ENCODE data around the gene ZIC1.

The ZIC1 gene

GRCh38 chr3:147396712-147397046, 12.5 kb upstream of the ZIC1 start:
- H3K36me3 ChIP-seq (ENCODE audit: control insufficient read depth in 1 of 2, insufficient read depth in 2 of 2, low read length in 2 of 2): no peaks in the 10 kb centered on the region
- H3K9me3 ChIP-seq (ENCODE audit: insufficient read depth, low read depth, low read length): peaks cover 5% of the 10 kb centered on the region
- H3K4me1 ChIP-seq (ENCODE audit: control insufficient read depth in 1 of 2, insufficient read depth in 2 of 2, low read length in 2 of 2): peaks cover 7 to 15% of the 10 kb centered on the region in 2 experiments
- peak overlapping the region; percentile 15 for H3K4me2 ChIP-seq (ENCODE audit: low read length)
- H2BK120ac ChIP-seq (ENCODE audit: insufficient read depth, low read length, poor library complexity): no peak overlapping the region
- no peaks in the 10 kb centered on the region for H3K79me2 ChIP-seq (ENCODE audit: control insufficient read depth, insufficient read depth, low read length, poor library complexity)
- H2AFZ ChIP-seq (ENCODE audit: insufficient read depth, low read length, poor library complexity): no peak overlapping the region
- H4K91ac ChIP-seq (ENCODE audit: low read depth, low read length): no peak overlapping the region
- H3K23ac ChIP-seq (ENCODE audit: low read length): no peak overlapping the region
- no CpG with 5 or more reads among the region's 17 CpGs for WGBS (ENCODE audit: extremely low coverage, insufficient coverage, insufficient read length)
- no peak overlapping the region for H3K4ac ChIP-seq (ENCODE audit: low read depth, low read length)
- H3K18ac ChIP-seq (ENCODE audit: low read length): no peak overlapping the region
- no peak overlapping the region for H4K12ac ChIP-seq (ENCODE audit: low read depth, low read length)
- no peak overlapping the region for H3K14ac ChIP-seq (ENCODE audit: low read length)
- no peak for DNase-seq
- no peak overlapping the region for H3K27ac ChIP-seq (ENCODE audit: low read depth, low read length)
- H3K79me1 ChIP-seq (ENCODE audit: low read length): peaks cover 2% of the 10 kb centered on the region
- H2AK5ac ChIP-seq (ENCODE audit: low read length): no peak overlapping the region
- H2BK5ac ChIP-seq (ENCODE audit: low read depth, low read length, poor library complexity): no peak overlapping the region
- H3K27me3 ChIP-seq (ENCODE audit: insufficient read depth, low read length): peaks cover 74% of the 10 kb centered on the region
- no peak overlapping the region for H2BK12ac ChIP-seq (ENCODE audit: low read length)
- H4K8ac ChIP-seq (ENCODE audit: low read depth, low read length): no peak overlapping the region
- no peak overlapping the region for H3K9ac ChIP-seq (ENCODE audit: low read length)
- H3K4me3 ChIP-seq (ENCODE audit: low read depth, low read length): no peak overlapping the region

GRCh38 chr3:147397155-147397874, 11.8 kb upstream of the ZIC1 start:
- Histone ChIP-seq H3K4ac (ENCODE audit: low read depth, low read length) (no peak overlapping the region), H2BK120ac (ENCODE audit: insufficient read depth, low read length, poor library complexity) (no peak overlapping the region), H2BK12ac (ENCODE audit: low read length) (no peak overlapping the region), H2AFZ (ENCODE audit: insufficient read depth, low read length, poor library complexity) (no peak overlapping the region), H4K12ac (ENCODE audit: low read depth, low read length) (no peak overlapping the region), H4K91ac (ENCODE audit: low read depth, low read length) (no peak overlapping the region), H3K9ac (ENCODE audit: low read length) (no peak overlapping the region), H2AK5ac (ENCODE audit: low read length) (no peak overlapping the region), H3K9me3 (ENCODE audit: insufficient read depth, low read depth, low read length) (peaks cover 5% of the 10 kb centered on the region), H3K23ac (ENCODE audit: low read length) (no peak overlapping the region), H3K14ac (ENCODE audit: low read length) (no peak overlapping the region), H3K4me1 (ENCODE audit: control insufficient read depth in 1 of 2, insufficient read depth in 2 of 2, low read length in 2 of 2) (peaks cover 2 to 11% of the 10 kb centered on the region in 2 experiments), H4K8ac (ENCODE audit: low read depth, low read length) (no peak overlapping the region), H3K18ac (ENCODE audit: low read length) (no peak overlapping the region), H3K27me3 (ENCODE audit: insufficient read depth, low read length) (peaks cover 68% of the 10 kb centered on the region), H3K27ac (ENCODE audit: low read depth, low read length) (no peak overlapping the region), H3K79me1 (ENCODE audit: low read length) (peaks cover 2% of the 10 kb centered on the region), H3K79me2 (ENCODE audit: control insufficient read depth, insufficient read depth, low read length, poor library complexity) (no peaks in the 10 kb centered on the region), H2BK5ac (ENCODE audit: low read depth, low read length, poor library complexity) (no peak overlapping the region), H3K36me3 (ENCODE audit: control insufficient read depth in 1 of 2, insufficient read depth in 2 of 2, low read length in 2 of 2) (no peaks in the 10 kb centered on the region), H3K4me3 (ENCODE audit: low read depth, low read length) (no peak overlapping the region), H3K4me2 (ENCODE audit: low read length) (no peak overlapping the region)
- WGBS (ENCODE audit: extremely low coverage, insufficient coverage, insufficient read length): 100% methylated on average over 2 of the region's 34 CpGs
- DNase-seq: no peak

GRCh38 chr3:147397875-147398812, 11.0 kb upstream of the ZIC1 start:
- H2BK12ac ChIP-seq (ENCODE audit: low read length): no peak overlapping the region
- H3K79me1 ChIP-seq (ENCODE audit: low read length): no peaks in the 10 kb centered on the region
- no peak overlapping the region for H2AK5ac ChIP-seq (ENCODE audit: low read length)
- no peak overlapping the region for H3K18ac ChIP-seq (ENCODE audit: low read length)
- no peak overlapping the region for H4K12ac ChIP-seq (ENCODE audit: low read depth, low read length)
- no peak overlapping the region for H3K27ac ChIP-seq (ENCODE audit: low read depth, low read length)
- H3K27me3 ChIP-seq (ENCODE audit: insufficient read depth, low read length): peaks cover 65% of the 10 kb centered on the region
- H3K4ac ChIP-seq (ENCODE audit: low read depth, low read length): no peak overlapping the region
- WGBS (ENCODE audit: extremely low coverage, insufficient coverage, insufficient read length): 100% methylated on average over 1 of the region's 46 CpGs
- no peak for DNase-seq
- H3K4me2 ChIP-seq (ENCODE audit: low read length): no peak overlapping the region
- H3K23ac ChIP-seq (ENCODE audit: low read length): no peak overlapping the region
- no peak overlapping the region for H3K14ac ChIP-seq (ENCODE audit: low read length)
- H3K9ac ChIP-seq (ENCODE audit: low read length): no peak overlapping the region
- H3K4me1 ChIP-seq (ENCODE audit: control insufficient read depth in 1 of 2, insufficient read depth in 2 of 2, low read length in 2 of 2): peaks cover 0 to 8% of the 10 kb centered on the region in 2 experiments
- no peaks in the 10 kb centered on the region for H3K36me3 ChIP-seq (ENCODE audit: control insufficient read depth in 1 of 2, insufficient read depth in 2 of 2, low read length in 2 of 2)
- H4K91ac ChIP-seq (ENCODE audit: low read depth, low read length): no peak overlapping the region
- H4K8ac ChIP-seq (ENCODE audit: low read depth, low read length): no peak overlapping the region
- H3K79me2 ChIP-seq (ENCODE audit: control insufficient read depth, insufficient read depth, low read length, poor library complexity): no peaks in the 10 kb centered on the region
- no peak overlapping the region for H2AFZ ChIP-seq (ENCODE audit: insufficient read depth, low read length, poor library complexity)
- H3K4me3 ChIP-seq (ENCODE audit: low read depth, low read length): no peak overlapping the region
- H2BK120ac ChIP-seq (ENCODE audit: insufficient read depth, low read length, poor library complexity): no peak overlapping the region
- H3K9me3 ChIP-seq (ENCODE audit: insufficient read depth, low read depth, low read length): peaks cover 5% of the 10 kb centered on the region
- no peak overlapping the region for H2BK5ac ChIP-seq (ENCODE audit: low read depth, low read length, poor library complexity)

GRCh38 chr3:147398813-147399534, 10.2 kb upstream of the ZIC1 start:
- Histone ChIP-seq H4K12ac (ENCODE audit: low read depth, low read length) (no peak overlapping the region), H2BK12ac (ENCODE audit: low read length) (no peak overlapping the region), H2BK120ac (ENCODE audit: insufficient read depth, low read length, poor library complexity) (no peak overlapping the region), H2BK5ac (ENCODE audit: low read depth, low read length, poor library complexity) (no peak overlapping the region), H3K9me3 (ENCODE audit: insufficient read depth, low read depth, low read length) (peaks cover 5% of the 10 kb centered on the region), H2AK5ac (ENCODE audit: low read length) (no peak overlapping the region), H3K4ac (ENCODE audit: low read depth, low read length) (no peak overlapping the region), H3K14ac (ENCODE audit: low read length) (no peak overlapping the region), H3K18ac (ENCODE audit: low read length) (no peak overlapping the region), H3K23ac (ENCODE audit: low read length) (no peak overlapping the region), H3K27ac (ENCODE audit: low read depth, low read length) (no peak overlapping the region), H3K27me3 (ENCODE audit: insufficient read depth, low read length) (peaks cover 62% of the 10 kb centered on the region), H4K8ac (ENCODE audit: low read depth, low read length) (no peak overlapping the region), H3K9ac (ENCODE audit: low read length) (no peak overlapping the region), H4K91ac (ENCODE audit: low read depth, low read length) (no peak overlapping the region), H3K4me1 (ENCODE audit: control insufficient read depth in 1 of 2, insufficient read depth in 2 of 2, low read length in 2 of 2) (peaks cover 0 to 5% of the 10 kb centered on the region in 2 experiments), H3K36me3 (ENCODE audit: control insufficient read depth in 1 of 2, insufficient read depth in 2 of 2, low read length in 2 of 2) (no peaks in the 10 kb centered on the region), H3K4me3 (ENCODE audit: low read depth, low read length) (no peak overlapping the region), H3K79me1 (ENCODE audit: low read length) (no peaks in the 10 kb centered on the region), H3K79me2 (ENCODE audit: control insufficient read depth, insufficient read depth, low read length, poor library complexity) (no peaks in the 10 kb centered on the region), H2AFZ (ENCODE audit: insufficient read depth, low read length, poor library complexity) (no peak overlapping the region), H3K4me2 (ENCODE audit: low read length) (no peak overlapping the region)
- peak in 1 of 2 donors; percentile 3 for DNase-seq
- WGBS (ENCODE audit: extremely low coverage, insufficient coverage, insufficient read length): no CpG with 5 or more reads among the region's 2 CpGs
